HEK293 (cell line): ENCODE data around the gene COL19A1.

Experiments used
- CTCF ChIA-PET: fragments of 350-600 bp; formaldehyde crosslinking; extraction: SDS; loops from one replicate; lab custom pipeline; 2021; ENCODE audit warnings: antibody characterized with exemption; lab: Yijun Ruan, JAX
- POLR2A ChIA-PET: fragments of 300-600 bp; formaldehyde crosslinking; extraction: SDS; loops from one replicate; lab custom pipeline; 2020; ENCODE audit warnings: antibody characterized with exemption, inconsistent platforms; lab: Yijun Ruan, JAX
- H3K27ac ChIP-seq: fragments of 200-500 bp; sonication (Bioruptor generic); 2 replicates; pipeline ENCODE4 v1.5.1; 2014; ENCODE audit warnings: low read depth, low read length, control low read depth, inconsistent platforms; ENCODE audit errors: extremely low read depth
- H3K36me3 ChIP-seq, 2 experiments: fragments of 200-500 bp in 1 of 2; sonication (Bioruptor generic) in 1 of 2; 1 replicate in 1 of 2; 2 replicates in 1 of 2; pipeline ENCODE4 v1.5.1; 2014 to 2017; ENCODE audit warnings: inconsistent platforms in 2 of 2, low read length in 2 of 2; ENCODE audit not compliant: control insufficient read depth in 2 of 2, insufficient read depth in 1 of 2
- H3K4me1 ChIP-seq: fragments of 200-500 bp; sonication (Bioruptor generic); 2 replicates; pipeline ENCODE4 v1.5.1; 2014; ENCODE audit warnings: mild to moderate bottlenecking, low read length, inconsistent platforms; ENCODE audit not compliant: control insufficient read depth, insufficient read depth
- H3K4me3 ChIP-seq: 2 replicates; pipeline ENCODE4 v1.5.1; 2011; ENCODE audit warnings: low read depth, mild to moderate bottlenecking, control low read depth, low read length, moderate library complexity
- H3K9me3 ChIP-seq: fragments of 200-500 bp; sonication (Bioruptor generic); 2 replicates; pipeline ENCODE4 v1.5.1; 2014; ENCODE audit warnings: low read depth, low read length, inconsistent platforms; ENCODE audit not compliant: control insufficient read depth, insufficient read depth
- BCL11A ChIP-seq: fragments of 450-650 bp; formaldehyde crosslinking; IDR thresholded peaks from 2 replicates; pipeline ENCODE4 v1.5.1; 2016; ENCODE audit warnings: low read depth, missing biosample characterization, missing genetic modification characterization
- EGR2 ChIP-seq: fragments of 450-650 bp; formaldehyde crosslinking; IDR thresholded peaks from 2 replicates; pipeline ENCODE4 v1.5.1; 2016; ENCODE audit warnings: low read depth, missing biosample characterization, missing genetic modification characterization
- KLF9 ChIP-seq: fragments of 450-650 bp; formaldehyde crosslinking; IDR thresholded peaks from 2 replicates; pipeline ENCODE4 v1.5.1; 2016; ENCODE audit warnings: missing biosample characterization, missing genetic modification characterization, low read depth
- PRDM1 ChIP-seq: fragments of 450-650 bp; formaldehyde crosslinking; IDR thresholded peaks from 2 replicates; pipeline ENCODE4; 2016; ENCODE audit warnings: missing biosample characterization, missing genetic modification characterization
- RBAK ChIP-seq: fragments of 450-650 bp; formaldehyde crosslinking; IDR thresholded peaks from 2 replicates; pipeline ENCODE4 v1.5.1; 2016; ENCODE audit warnings: missing biosample characterization, missing genetic modification characterization
- SALL2 ChIP-seq: fragments of 450-650 bp; formaldehyde crosslinking; IDR thresholded peaks from 2 replicates; pipeline ENCODE4 v1.5.0; 2017; ENCODE audit warnings: missing biosample characterization, mild to moderate bottlenecking, missing genetic modification characterization, borderline replicate concordance
- TCF7L2 ChIP-seq: IDR thresholded peaks from 2 replicates; pipeline ENCODE4 v1.6.1; 2011; ENCODE audit warnings: low read depth, mild to moderate bottlenecking, inconsistent platforms, low read length, moderate library complexity, borderline replicate concordance
- ZIC2 ChIP-seq: fragments of 450-650 bp; formaldehyde crosslinking; IDR thresholded peaks from 2 replicates; pipeline ENCODE4 v1.5.1; 2016; ENCODE audit warnings: missing biosample characterization, missing genetic modification characterization
- ZNF148 ChIP-seq: fragments of 450-650 bp; formaldehyde crosslinking; IDR thresholded peaks from 2 replicates; pipeline ENCODE4 v1.5.0; 2017; ENCODE audit warnings: missing biosample characterization, missing genetic modification characterization, borderline replicate concordance
- ZNF155 ChIP-seq: fragments of 450-650 bp; formaldehyde crosslinking; IDR thresholded peaks from 2 replicates; pipeline ENCODE4 v1.5.1; 2016; ENCODE audit warnings: missing biosample characterization, missing genetic modification characterization
- ZNF18 ChIP-seq: fragments of 450-650 bp; formaldehyde crosslinking; IDR thresholded peaks from 2 replicates; pipeline ENCODE4 v1.5.1; 2016; ENCODE audit warnings: missing biosample characterization, missing genetic modification characterization
- ZNF19 ChIP-seq: fragments of 450-650 bp; formaldehyde crosslinking; IDR thresholded peaks from 2 replicates; pipeline ENCODE4; 2016; ENCODE audit warnings: missing biosample characterization, missing genetic modification characterization, low read depth
- ZNF48 ChIP-seq: fragments of 450-650 bp; formaldehyde crosslinking; IDR thresholded peaks from 2 replicates; pipeline ENCODE4 v1.5.1; 2016; ENCODE audit warnings: missing biosample characterization, missing genetic modification characterization
- ZNF521 ChIP-seq: fragments of 450-650 bp; formaldehyde crosslinking; IDR thresholded peaks from 2 replicates; pipeline ENCODE4 v1.5.1; 2017; ENCODE audit warnings: missing biosample characterization, mild to moderate bottlenecking, missing genetic modification characterization
- ZNF580 ChIP-seq: fragments of 450-650 bp; formaldehyde crosslinking; IDR thresholded peaks from 2 replicates; pipeline ENCODE4 v1.5.1; 2016; ENCODE audit warnings: missing biosample characterization, missing genetic modification characterization
- ZNF660 ChIP-seq: fragments of 450-650 bp; IDR thresholded peaks from 2 replicates; pipeline ENCODE4 v1.5.1; 2018; ENCODE audit warnings: missing biosample characterization, mild to moderate bottlenecking, missing genetic modification characterization
- ZNF701 ChIP-seq: fragments of 450-650 bp; formaldehyde crosslinking; IDR thresholded peaks from 2 replicates; pipeline ENCODE4 v1.5.1; 2016; ENCODE audit warnings: missing biosample characterization, missing genetic modification characterization
- ZNF704 ChIP-seq: fragments of 450-650 bp; formaldehyde crosslinking; IDR thresholded peaks from 2 replicates; pipeline ENCODE4 v1.5.1; 2016; ENCODE audit warnings: missing biosample characterization, missing genetic modification characterization
- ZNF747 ChIP-seq: fragments of 450-650 bp; formaldehyde crosslinking; IDR thresholded peaks from 2 replicates; pipeline ENCODE4 v1.5.1; 2016; ENCODE audit warnings: missing biosample characterization, missing genetic modification characterization
- ZNF76 ChIP-seq: fragments of 450-650 bp; formaldehyde crosslinking; IDR thresholded peaks from 2 replicates; pipeline ENCODE4; 2016; ENCODE audit warnings: low read depth, missing biosample characterization, missing genetic modification characterization, borderline replicate concordance
- ZSCAN4 ChIP-seq: fragments of 450-650 bp; formaldehyde crosslinking; IDR thresholded peaks from 2 replicates; pipeline ENCODE4 v1.5.1; 2017; ENCODE audit warnings: missing biosample characterization, missing genetic modification characterization

Gene COL19A1

GRCh38 chr6:70111737-70112136, 245.4 kb downstream of the COL19A1 start:
- Histone ChIP-seq H3K4me3 (no peak overlapping the region), H3K27ac (no peak overlapping the region), H3K4me1 (no peaks in the 10 kb centered on the region), H3K9me3 (no peaks in the 10 kb centered on the region), H3K36me3 (no peaks in the 10 kb centered on the region)
- TF ChIP-seq ZNF19 (no peak), PRDM1 (tag by site-specific recombination) (no peak), ZIC2 (tag by site-specific recombination) (no peak), ZNF155 (no peak), ZNF48 (tag by site-specific recombination) (no peak), ZNF148 (tag by site-specific recombination) (no peak), ZNF747 (tag by site-specific recombination) (no peak), ZNF76 (tag by site-specific recombination) (no peak)
- CTCF ChIA-PET = interaction anchor here (0.6 to 1.1 kb wide), 2 partner anchors 54 to 1144 kb away, joined by 3 to 6 read pairs; no protein-coding TSS in a partner anchor
- POLR2A ChIA-PET = no interaction called here

- Histone ChIP-seq H3K27ac (no peak overlapping the region), H3K9me3 (no peaks in the 10 kb centered on the region), H3K4me3 (no peak overlapping the region), H3K4me1 (no peaks in the 10 kb centered on the region), H3K36me3 (no peaks in the 10 kb centered on the region)
- TF ChIP-seq TCF7L2 (no peak), ZNF18 (tag by site-specific recombination) (no peak), ZSCAN4 (tag by site-specific recombination) (no peak), SALL2 (tag by site-specific recombination) (no peak), BCL11A (tag by site-specific recombination) (no peak), ZNF660 (tag by site-specific recombination) (no peak), KLF9 (tag by site-specific recombination) (no peak), RBAK (tag by site-specific recombination) (no peak), ZNF521 (tag by site-specific recombination) (no peak), ZNF580 (no peak)
- POLR2A ChIA-PET = no interaction called here
- CTCF ChIA-PET = interaction anchor here (0.6 to 0.7 kb wide), 2 partner anchors 267 to 318 kb away, joined by 3 read pairs; no protein-coding TSS in a partner anchor
These were observed 246.4 kb downstream of the COL19A1 start for GRCh38 chr6:70112716-70113115.

GRCh38 chr6:70113171-70113570, 246.8 kb downstream of the COL19A1 start:
- Histone ChIP-seq H3K4me3 (no peak overlapping the region), H3K9me3 (no peaks in the 10 kb centered on the region), H3K27ac (no peak overlapping the region), H3K4me1 (no peaks in the 10 kb centered on the region), H3K36me3 (no peaks in the 10 kb centered on the region)
- TF ChIP-seq ZNF701 (tag by site-specific recombination) (no peak), EGR2 (no peak), TCF7L2 (no peak), ZNF704 (tag by site-specific recombination) (no peak), PRDM1 (tag by site-specific recombination) (no peak)
- POLR2A ChIA-PET = no interaction called here
- CTCF ChIA-PET = interaction anchor here (0.6 to 1.4 kb wide), 2 partner anchors 53 to 268 kb away, joined by 3 to 6 read pairs; no protein-coding TSS in a partner anchor
